ENCODE measurements around the gene COL5A1.

Gene COL5A1

GRCh38 chr9:134785325-134786108, 143.9 kb downstream of the COL5A1 start:
- no peak for ATAC-seq (ENCODE audit: low read depth)
- peaks cover under 1% of the 10 kb centered on the region for H3K9me3 Mint-ChIP-seq
- H3K36me3 Mint-ChIP-seq, result no peaks in the 10 kb centered on the region
- H3K27ac Mint-ChIP-seq, result no peak overlapping the region
- H3K4me1 Mint-ChIP-seq, result no peaks in the 10 kb centered on the region
- peaks cover 11% of the 10 kb centered on the region for H3K27me3 Mint-ChIP-seq
- no peak overlapping the region for H3K4me3 Mint-ChIP-seq
- DNase-seq (ENCODE audit: low spot score in 2 of 2), result no peak

- H3K9me3 Mint-ChIP-seq, result peaks cover 2% of the 10 kb centered on the region
- no peak overlapping the region for H3K27ac Mint-ChIP-seq
- no peak for ATAC-seq (ENCODE audit: low read depth)
- DNase-seq (ENCODE audit: low spot score in 2 of 2), result no peak
- H3K4me1 Mint-ChIP-seq, result no peaks in the 10 kb centered on the region
- no peak overlapping the region for H3K4me3 Mint-ChIP-seq
- H3K36me3 Mint-ChIP-seq, result no peaks in the 10 kb centered on the region
- peaks cover 14% of the 10 kb centered on the region for H3K27me3 Mint-ChIP-seq
Observed at GRCh38 chr9:134787601-134788531, 146.3 kb downstream of the COL5A1 start.

DNA sequence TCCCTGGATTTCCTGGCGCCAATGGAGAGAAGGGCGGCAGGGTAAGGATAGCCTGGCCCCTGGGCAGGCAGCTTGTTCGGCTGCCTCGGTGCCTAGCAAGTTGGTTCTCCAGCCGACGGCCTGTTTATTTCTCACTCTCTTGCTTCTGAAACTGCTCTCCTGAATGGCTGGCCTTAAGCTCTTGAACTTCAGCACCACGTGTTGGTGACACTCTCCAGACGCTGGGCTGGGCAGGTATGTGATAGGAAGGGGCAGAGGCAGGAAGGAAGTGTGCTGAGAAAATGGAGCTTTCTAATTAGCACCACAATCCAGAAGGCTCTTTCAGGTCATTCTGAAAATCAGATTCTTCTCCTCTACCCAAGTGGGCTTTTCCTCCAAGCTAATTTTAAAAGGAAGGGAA, 147.6 kb downstream of the COL5A1 start:
- H3K4me3 Mint-ChIP-seq, result no peak overlapping the region
- DNase-seq (ENCODE audit: low spot score in 2 of 2), result no peak
- H3K27ac Mint-ChIP-seq, result no peak overlapping the region
- H3K9me3 Mint-ChIP-seq, result peaks cover 2% of the 10 kb centered on the region
- H3K36me3 Mint-ChIP-seq, result no peaks in the 10 kb centered on the region
- no peak for ATAC-seq (ENCODE audit: low read depth)
- peaks cover 14% of the 10 kb centered on the region for H3K27me3 Mint-ChIP-seq
- H3K4me1 Mint-ChIP-seq, result no peaks in the 10 kb centered on the region

GRCh38 chr9:134791009-134791408, 149.4 kb downstream of the COL5A1 start:
- ATAC-seq (ENCODE audit: low read depth), result no peak
- Mint-ChIP-seq H3K4me1 (no peaks in the 10 kb centered on the region), H3K27me3 (peaks cover 16% of the 10 kb centered on the region), H3K9me3 (peaks cover 2% of the 10 kb centered on the region), H3K27ac (no peak overlapping the region), H3K4me3 (no peak overlapping the region), H3K36me3 (no peaks in the 10 kb centered on the region)
- no peak for DNase-seq (ENCODE audit: low spot score in 2 of 2)

DNA sequence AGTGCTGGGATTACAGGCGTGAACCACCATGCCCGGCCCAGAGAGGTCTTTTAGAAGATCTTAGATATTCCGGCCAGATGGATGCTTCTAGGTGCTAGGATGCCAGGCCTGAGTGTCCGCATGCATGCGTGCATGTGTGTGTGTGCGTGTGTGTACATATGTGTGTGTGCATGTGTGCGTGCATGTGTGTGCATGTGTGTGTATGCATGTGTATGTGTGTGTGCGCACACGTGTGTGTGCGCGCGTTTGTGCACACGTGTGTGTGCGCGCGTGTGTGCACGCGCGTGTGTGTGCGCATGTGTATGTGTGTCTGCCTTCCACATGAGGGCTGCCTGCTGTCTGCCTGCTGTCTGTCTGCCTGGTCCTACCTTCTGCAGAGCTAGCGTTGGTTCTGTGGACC, 151.0 kb downstream of the COL5A1 start:
- no peak for ATAC-seq (ENCODE audit: low read depth)

DNA sequence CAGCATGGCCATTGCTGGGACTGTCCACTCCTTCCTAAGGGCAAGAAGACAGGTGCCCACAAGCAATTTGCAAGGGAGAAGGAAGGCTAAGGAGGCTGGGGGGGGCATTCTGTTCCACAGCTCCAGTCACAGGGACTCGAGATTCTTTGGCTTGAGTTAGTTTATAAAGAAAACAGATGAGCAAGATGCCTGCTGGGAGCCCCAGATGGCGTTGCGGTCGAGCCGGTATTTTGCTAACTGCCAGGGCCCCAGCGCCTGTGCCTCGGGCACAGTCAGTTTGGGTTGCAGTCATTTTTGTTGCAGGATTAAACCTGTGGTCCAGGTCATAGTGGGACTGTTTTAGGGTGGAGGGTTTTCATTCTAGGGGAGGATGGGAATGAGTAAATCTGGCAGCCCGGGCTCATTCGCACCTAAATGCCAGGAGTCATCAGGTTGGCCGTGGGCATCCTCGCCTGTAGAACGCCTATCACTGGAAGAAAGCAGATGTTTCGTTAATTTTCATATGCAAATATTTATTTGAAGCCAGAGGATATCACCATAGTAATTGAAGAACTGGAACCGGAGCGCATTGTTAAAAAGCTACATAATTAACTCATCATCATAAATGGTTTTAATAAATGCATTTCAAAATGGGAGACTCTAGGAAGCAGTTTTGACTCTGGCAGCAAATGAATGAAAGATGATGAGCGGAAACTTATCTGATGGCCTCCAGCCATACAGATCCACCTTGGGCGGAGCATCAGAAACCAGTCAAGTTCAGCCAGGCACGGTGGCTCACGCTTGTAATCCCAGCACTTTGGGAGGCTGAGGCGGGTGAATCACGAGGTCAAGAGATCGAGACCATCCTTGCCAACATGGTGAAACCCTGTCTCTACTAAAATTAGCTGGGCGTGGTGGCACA, 151.9 kb downstream of the COL5A1 start:
- Mint-ChIP-seq H3K36me3 (no peaks in the 10 kb centered on the region), H3K27ac (no peak overlapping the region), H3K9me3 (peaks cover 2% of the 10 kb centered on the region), H3K4me1 (no peaks in the 10 kb centered on the region), H3K27me3 (peaks cover 8% of the 10 kb centered on the region), H3K4me3 (no peak overlapping the region)
- DNase-seq (ENCODE audit: low spot score in 2 of 2) (no peak), ATAC-seq (ENCODE audit: low read depth) (no peak)

More for the DNA sequence above, 151.0 kb downstream of the COL5A1 start:
- Mint-ChIP-seq H3K4me1 (no peaks in the 10 kb centered on the region), H3K27ac (no peak overlapping the region), H3K4me3 (no peak overlapping the region), H3K27me3 (peaks cover 16% of the 10 kb centered on the region), H3K36me3 (no peaks in the 10 kb centered on the region), H3K9me3 (peaks cover 2% of the 10 kb centered on the region)
- no peak for DNase-seq (ENCODE audit: low spot score in 2 of 2)

DNA sequence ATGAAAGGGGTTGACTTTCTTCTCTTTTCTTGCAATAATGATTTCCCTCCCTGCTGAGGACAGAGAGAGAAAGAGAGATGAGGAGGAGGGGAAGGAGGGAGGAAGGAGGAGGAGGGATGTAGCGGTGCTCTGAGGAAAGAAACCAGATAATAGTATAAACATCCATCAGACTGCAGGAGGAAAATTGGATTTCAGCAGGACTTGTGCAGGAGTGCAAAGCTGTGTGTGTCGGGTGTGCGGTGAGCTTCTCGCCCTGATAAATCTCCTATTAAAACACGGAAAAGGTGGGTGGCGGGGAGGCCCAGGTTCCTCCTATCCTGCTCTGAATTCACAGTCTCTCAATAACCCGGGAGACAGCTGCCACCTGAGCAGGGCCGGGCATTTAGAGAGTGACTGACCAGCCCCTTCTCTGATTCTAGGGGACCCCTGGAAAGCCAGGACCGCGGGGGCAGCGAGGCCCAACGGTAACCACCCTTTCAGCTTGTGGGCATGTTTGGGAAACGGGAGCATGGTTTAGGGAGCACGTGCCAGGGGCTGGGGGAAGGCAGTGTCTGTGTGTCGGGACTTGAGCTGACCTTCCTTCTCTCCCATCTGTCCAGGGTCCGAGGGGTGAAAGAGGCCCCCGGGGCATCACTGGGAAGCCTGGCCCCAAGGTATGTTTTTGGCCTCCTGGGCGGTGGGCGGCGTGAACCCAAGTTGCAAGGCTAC, 153.2 kb downstream of the COL5A1 start:
- DNase-seq (ENCODE audit: low spot score in 2 of 2) (no peak), ATAC-seq (ENCODE audit: low read depth) (no peak)
- no peaks in the 10 kb centered on the region for H3K36me3 Mint-ChIP-seq
- peaks cover 7% of the 10 kb centered on the region for H3K27me3 Mint-ChIP-seq
- no peaks in the 10 kb centered on the region for H3K4me1 Mint-ChIP-seq
- H3K9me3 Mint-ChIP-seq, result peaks cover 2% of the 10 kb centered on the region
- H3K27ac Mint-ChIP-seq, result no peak overlapping the region
- H3K4me3 Mint-ChIP-seq, result no peak overlapping the region

DNA sequence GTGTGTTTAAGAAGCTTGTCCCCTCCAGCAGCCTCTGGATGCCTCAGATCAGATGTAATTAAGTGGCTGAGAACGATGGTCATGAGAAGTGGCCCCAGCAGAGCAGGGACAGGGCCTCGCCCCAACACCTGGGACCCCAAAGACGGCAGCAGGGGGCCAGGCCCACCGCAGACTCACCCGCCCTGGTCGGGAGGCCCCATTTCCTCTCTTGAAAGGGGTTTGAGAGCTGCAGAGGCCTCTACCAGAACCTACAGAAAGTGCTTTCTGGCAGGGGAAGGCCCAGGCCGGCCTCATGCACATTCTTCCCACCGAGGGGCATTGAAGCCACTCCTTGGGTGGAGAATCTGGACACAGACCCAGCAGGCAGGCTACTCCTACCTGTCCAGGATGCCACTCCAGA, 153.8 kb downstream of the COL5A1 start:
- H3K27me3 Mint-ChIP-seq, result peaks cover 6% of the 10 kb centered on the region

DNA sequence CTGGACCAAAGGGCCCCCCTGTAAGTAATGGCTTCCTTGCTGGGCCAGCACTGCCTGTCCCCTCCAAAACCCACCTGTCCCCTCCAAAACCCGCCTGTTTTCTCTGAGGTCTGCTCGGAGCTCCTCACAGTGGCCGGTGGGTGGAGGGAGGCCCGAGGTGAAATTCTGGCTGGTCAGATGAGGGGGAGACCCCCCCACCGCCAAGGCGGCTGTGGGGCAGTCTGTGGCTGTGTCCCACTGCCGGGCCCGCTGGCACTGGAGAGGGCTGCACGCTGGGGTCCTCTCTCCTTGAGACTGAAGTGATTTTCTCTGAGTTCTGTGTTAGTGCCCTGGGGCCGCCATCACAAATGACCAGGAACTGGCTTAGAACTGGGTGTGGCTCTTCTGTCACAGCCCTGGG, 155.3 kb downstream of the COL5A1 start:
- Mint-ChIP-seq H3K9me3 (no peaks in the 10 kb centered on the region), H3K27ac (no peak overlapping the region), H3K4me1 (no peaks in the 10 kb centered on the region), H3K36me3 (no peaks in the 10 kb centered on the region), H3K27me3 (peaks cover 3% of the 10 kb centered on the region), H3K4me3 (no peak overlapping the region)
- ATAC-seq (ENCODE audit: low read depth) (no peak), DNase-seq (ENCODE audit: low spot score in 2 of 2) (no peak)

More for the DNA sequence above, 153.8 kb downstream of the COL5A1 start:
- ATAC-seq (ENCODE audit: low read depth) (no peak), DNase-seq (ENCODE audit: low spot score in 2 of 2) (no peak)
- Mint-ChIP-seq H3K4me1 (no peaks in the 10 kb centered on the region), H3K27ac (no peak overlapping the region), H3K4me3 (no peak overlapping the region), H3K9me3 (peaks cover 2% of the 10 kb centered on the region), H3K36me3 (no peaks in the 10 kb centered on the region)

GRCh38 chr9:134800791-134801339, 159.3 kb downstream of the COL5A1 start:
- DNase-seq (ENCODE audit: low spot score in 2 of 2) (no peak), ATAC-seq (ENCODE audit: low read depth) (no peak)
- Mint-ChIP-seq H3K4me3 (no peak overlapping the region), H3K4me1 (no peaks in the 10 kb centered on the region), H3K36me3 (no peaks in the 10 kb centered on the region), H3K27me3 (no peaks in the 10 kb centered on the region), H3K27ac (no peak overlapping the region), H3K9me3 (peaks cover 2% of the 10 kb centered on the region)

- Mint-ChIP-seq H3K27me3 (no peaks in the 10 kb centered on the region), H3K9me3 (peaks cover 2% of the 10 kb centered on the region), H3K36me3 (no peaks in the 10 kb centered on the region), H3K27ac (no peak overlapping the region), H3K4me3 (no peak overlapping the region), H3K4me1 (no peaks in the 10 kb centered on the region)
- ATAC-seq (ENCODE audit: low read depth), result no peak
- no peak for DNase-seq (ENCODE audit: low spot score in 2 of 2)
Observed at GRCh38 chr9:134802216-134802795, 160.7 kb downstream of the COL5A1 start.

- no peaks in the 10 kb centered on the region for H3K36me3 Mint-ChIP-seq
- no peak overlapping the region for H3K4me3 Mint-ChIP-seq
- no peak overlapping the region for H3K27ac Mint-ChIP-seq
- DNase-seq (ENCODE audit: low spot score in 2 of 2), result no peak
- H3K9me3 Mint-ChIP-seq, result peaks cover 2% of the 10 kb centered on the region
- H3K4me1 Mint-ChIP-seq, result no peaks in the 10 kb centered on the region
- ATAC-seq (ENCODE audit: low read depth), result no peak
- H3K27me3 Mint-ChIP-seq, result no peaks in the 10 kb centered on the region
Observed at GRCh38 chr9:134804871-134805270, 163.3 kb downstream of the COL5A1 start.
